ENCODE data around the gene ITPR2. TPM values are rescaled to one million over a fixed set of nuclear protein-coding genes. Genes with fewer than 3 reads are reported as not detected.

Gene ITPR2
- total RNA-seq, 1 experiment from 2014 or later = 16.5 TPM

- in situ Hi-C loops (cut with HindIII; ENCODE audit: low pct_unique_long_range_greater_than_20kb, low sequenced_read_pairs) = no loop called here
- no peak for DNase-seq (ENCODE audit: low read depth)
Measured at GRCh38 chr12:26830363-26830762, 2.6 kb downstream of the ITPR2 start.

DNA sequence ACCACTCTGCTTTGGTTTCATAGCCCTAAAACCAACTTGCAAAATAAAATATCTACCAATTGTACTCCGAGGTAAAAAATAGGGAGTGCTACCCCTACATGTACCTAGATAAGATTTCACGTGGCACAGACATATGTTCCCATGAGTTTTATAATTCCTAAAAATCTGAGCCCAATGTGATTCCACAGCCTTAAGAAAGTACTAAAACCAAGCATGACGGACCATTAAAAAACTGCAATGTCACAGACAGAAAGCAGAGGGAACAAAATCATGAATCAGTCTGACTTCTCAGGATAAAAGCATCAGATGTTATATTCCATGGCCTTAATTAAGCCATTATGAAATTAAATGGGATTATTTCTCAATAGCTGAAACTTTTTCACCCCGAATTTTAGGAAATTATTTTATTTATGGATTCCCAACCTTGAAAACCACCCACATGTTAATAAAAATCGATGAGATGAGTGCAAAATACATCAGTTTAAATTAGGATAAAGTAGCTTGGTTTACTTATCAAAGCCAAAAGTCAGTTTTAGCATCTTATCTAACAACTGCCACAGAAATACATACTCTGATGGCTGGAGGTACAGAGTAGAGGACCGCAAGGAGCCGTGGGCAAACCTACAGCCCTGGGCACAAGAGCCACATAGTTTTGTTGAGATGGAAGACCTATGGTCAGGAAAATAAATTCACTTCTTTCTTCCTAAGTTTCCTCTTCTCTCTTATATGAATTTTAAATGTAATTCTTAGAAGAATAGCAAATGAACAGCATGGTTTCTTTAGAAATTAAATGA lies 4.5 kb downstream of the ITPR2 start:
- in situ Hi-C loops (cut with HindIII; ENCODE audit: low pct_unique_long_range_greater_than_20kb, low sequenced_read_pairs) = no loop called here
- DNase-seq (ENCODE audit: low read depth) = no peak

GRCh38 chr12:26826437-26826836 lies 6.6 kb downstream of the ITPR2 start:
- in situ Hi-C loops (cut with HindIII; ENCODE audit: low pct_unique_long_range_greater_than_20kb, low sequenced_read_pairs) = no loop called here
- DNase-seq (ENCODE audit: low read depth) = no peak

DNA sequence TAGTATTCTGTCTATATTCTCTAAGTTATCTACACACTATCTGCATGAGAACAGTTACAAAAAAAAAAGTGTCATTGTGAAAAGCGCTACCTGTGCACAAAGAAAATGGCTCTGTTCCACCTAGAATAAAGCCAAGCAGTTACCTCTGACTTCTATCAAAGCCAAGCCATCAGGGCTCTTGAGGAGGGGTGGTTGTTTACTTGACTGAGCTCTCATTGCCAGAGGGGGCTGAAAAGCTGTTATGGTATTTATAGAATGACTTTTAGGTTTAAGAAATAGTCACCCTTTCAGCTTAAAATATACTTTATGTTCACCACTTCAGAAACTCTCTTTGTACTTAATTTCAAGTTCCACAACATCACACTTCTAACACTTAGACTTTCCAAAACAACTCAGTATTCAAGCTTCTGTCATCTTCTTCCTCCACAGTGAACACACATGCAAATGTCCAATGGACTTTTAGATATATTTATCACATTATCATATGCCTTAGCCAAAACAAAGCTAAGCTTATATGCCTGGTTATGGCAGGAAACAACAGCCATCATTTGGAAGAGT lies 7.5 kb downstream of the ITPR2 start:
- in situ Hi-C loops (cut with HindIII; ENCODE audit: low pct_unique_long_range_greater_than_20kb, low sequenced_read_pairs) = no loop called here
- no peak for DNase-seq (ENCODE audit: low read depth)

DNA sequence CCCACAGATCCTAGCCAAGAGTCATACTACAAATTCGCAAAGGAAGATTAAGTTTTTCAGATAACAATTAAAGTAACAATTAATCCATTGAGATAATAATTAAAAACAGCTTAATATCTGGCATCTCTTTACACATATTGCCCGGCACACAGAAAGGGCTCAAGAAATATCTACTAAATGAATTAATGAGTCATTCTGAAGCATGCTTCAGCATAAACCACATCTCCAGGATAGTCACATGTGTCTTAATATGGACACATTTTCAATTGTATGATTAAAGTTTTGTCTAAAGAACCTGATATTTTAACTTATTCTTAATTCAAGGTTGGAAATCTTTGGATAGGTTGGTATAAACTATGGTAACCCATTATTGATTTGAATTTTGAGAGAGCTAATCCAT lies 9.6 kb downstream of the ITPR2 start:
- DNase-seq (ENCODE audit: low read depth) = no peak
- in situ Hi-C loops (cut with HindIII; ENCODE audit: low pct_unique_long_range_greater_than_20kb, low sequenced_read_pairs) = no loop called here

GRCh38 chr12:26822026-26822425 lies 11.0 kb downstream of the ITPR2 start:
- DNase-seq (ENCODE audit: low read depth) = no peak
- in situ Hi-C loops (cut with HindIII; ENCODE audit: low pct_unique_long_range_greater_than_20kb, low sequenced_read_pairs) = no loop called here

GRCh38 chr12:26821212-26821701 lies 11.7 kb downstream of the ITPR2 start:
- in situ Hi-C loops (cut with HindIII; ENCODE audit: low pct_unique_long_range_greater_than_20kb, low sequenced_read_pairs) = no loop called here
- no peak for DNase-seq (ENCODE audit: low read depth)

- in situ Hi-C loops (cut with HindIII; ENCODE audit: low pct_unique_long_range_greater_than_20kb, low sequenced_read_pairs) = no loop called here
- DNase-seq (ENCODE audit: low read depth) = no peak
Measured at GRCh38 chr12:26818636-26819035, 14.4 kb downstream of the ITPR2 start.

DNA sequence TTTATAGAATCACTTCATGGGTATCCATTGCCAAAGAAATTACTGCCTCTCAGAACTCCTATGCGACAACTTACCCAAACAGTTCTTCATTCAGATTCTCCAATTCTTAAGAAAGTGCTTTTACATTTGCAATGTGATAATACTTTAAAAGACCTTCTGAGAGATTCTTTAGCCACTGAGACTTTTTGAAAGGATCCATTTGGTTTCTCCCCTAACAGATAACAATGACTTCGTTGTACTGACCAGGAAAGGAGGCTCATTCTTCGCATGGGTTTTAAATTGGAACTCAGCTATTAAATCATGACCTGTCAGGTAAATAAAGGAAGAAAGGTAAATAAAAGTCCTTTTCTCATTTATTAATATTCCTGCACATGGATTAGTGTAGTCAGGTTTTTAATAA lies 14.8 kb downstream of the ITPR2 start:
- no peak for DNase-seq (ENCODE audit: low read depth)
- in situ Hi-C loops (cut with HindIII; ENCODE audit: low pct_unique_long_range_greater_than_20kb, low sequenced_read_pairs) = no loop called here

DNA sequence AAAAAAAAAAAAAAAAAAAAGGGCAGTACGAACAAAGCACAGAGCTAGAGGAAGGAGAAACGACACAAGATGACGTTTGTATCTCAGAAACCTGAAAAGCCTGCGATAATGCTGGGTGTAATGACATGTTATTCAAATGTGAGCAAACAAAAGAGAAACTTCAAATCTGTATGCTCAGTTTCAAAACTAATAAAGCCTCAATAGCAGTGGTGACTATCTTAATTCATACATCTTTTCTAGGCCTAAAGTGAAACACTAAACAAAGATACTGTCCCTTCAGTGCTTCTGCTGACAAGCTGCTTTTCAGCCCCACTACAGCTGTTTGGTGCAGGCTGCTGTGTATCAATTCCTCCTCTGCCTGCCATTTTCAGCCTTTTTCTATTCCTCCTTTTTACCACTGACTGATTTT lies 15.8 kb downstream of the ITPR2 start:
- in situ Hi-C loops (cut with HindIII; ENCODE audit: low pct_unique_long_range_greater_than_20kb, low sequenced_read_pairs) = no loop called here
- DNase-seq (ENCODE audit: low read depth) = no peak

DNA sequence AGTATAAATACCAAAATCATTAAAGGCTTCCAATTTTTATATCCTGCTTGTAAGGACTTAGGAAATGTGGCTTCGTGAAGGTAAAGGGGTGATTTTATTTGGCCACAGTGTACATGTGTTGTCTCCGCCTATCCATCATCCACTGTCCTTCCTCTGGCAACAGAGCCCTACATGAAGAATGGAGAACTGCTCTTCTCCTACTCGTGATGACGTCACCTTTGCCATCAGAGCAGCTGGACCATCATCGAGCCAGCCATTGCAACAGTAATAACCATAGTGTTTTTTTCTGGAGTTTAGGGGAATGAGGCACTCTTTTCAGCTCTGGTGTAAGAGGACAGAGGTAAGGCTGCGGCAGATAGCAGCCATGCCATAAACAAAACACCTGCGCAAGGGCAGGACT lies 19.2 kb downstream of the ITPR2 start:
- DNase-seq (ENCODE audit: low read depth) = no peak
- in situ Hi-C loops (cut with HindIII; ENCODE audit: low pct_unique_long_range_greater_than_20kb, low sequenced_read_pairs) = no loop called here

DNA sequence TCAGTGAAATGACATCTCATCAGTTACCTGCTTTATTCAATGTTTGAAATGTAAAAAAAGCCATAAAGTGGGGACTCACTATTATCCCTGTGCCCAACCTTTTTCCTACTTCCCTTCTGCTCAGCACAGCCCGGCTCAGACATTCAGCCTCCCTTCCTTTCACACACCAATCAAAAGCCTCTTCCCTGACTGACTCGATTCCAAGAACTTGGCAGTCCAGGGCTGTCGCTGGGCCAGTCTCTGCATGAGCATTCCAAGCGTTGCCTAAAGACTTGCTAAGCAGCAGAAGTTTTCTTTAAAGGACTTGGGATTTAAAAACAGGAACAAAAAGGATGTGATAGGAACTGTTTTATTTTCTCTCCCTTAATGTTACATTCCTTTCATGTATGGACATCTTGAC lies 22.7 kb downstream of the ITPR2 start:
- DNase-seq (ENCODE audit: low read depth) = no peak
- in situ Hi-C loops (cut with HindIII; ENCODE audit: low pct_unique_long_range_greater_than_20kb, low sequenced_read_pairs) = no loop called here

DNA sequence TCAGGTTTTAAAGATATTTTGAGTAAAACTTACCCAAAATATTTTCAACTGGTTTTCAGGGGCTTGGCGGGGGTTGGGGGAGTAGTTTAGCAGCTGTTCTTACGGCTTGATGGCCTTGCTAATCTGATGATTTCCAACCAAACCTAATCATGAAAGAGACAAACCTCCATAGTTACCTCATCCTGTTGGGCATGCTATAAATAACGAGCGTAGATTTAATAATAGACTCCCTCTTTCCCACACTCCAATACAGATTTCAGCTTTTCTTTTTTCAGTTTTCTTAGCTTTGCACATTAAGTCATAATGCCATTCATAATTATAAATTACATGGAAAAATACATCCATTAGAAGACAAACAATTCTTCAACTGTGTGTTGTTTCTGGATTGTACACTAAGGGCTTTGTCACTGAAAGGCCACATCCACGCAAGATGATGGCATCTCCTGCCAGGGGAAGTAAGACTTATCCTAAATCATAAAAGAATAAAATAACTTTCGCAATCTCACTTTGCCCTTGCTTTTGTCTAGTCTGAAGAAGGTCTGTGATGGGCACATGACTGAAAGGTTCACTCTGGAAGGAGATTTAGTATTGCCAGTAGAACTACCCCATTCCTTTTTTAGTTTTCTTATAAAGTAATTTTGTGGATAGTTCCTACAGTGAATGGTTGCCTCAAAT lies 23.2 kb downstream of the ITPR2 start:
- DNase-seq (ENCODE audit: low read depth) = no peak
- in situ Hi-C loops (cut with HindIII; ENCODE audit: low pct_unique_long_range_greater_than_20kb, low sequenced_read_pairs) = no loop called here

- no peak for DNase-seq (ENCODE audit: low read depth)
- in situ Hi-C loops (cut with HindIII; ENCODE audit: low pct_unique_long_range_greater_than_20kb, low sequenced_read_pairs) = no loop called here
Measured at GRCh38 chr12:26808766-26809476, 24.1 kb downstream of the ITPR2 start.

DNA sequence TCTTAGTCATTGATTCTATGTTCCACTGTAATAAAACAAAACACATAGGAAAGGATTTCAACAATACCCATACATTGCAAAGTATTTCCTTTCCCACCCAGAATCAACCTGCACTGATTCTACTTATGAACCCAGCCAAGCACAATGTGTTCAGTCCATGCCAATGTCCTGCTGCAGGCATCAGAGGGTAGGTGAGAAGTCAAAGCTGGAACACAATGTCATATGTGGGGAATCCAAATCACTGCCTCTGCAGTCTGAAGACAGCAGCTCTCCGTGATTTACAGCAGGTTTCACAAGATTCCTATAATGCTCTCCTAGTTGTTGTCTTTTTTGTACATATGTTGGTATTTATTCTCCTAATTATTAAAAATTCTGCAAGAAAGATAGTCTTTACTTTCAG lies 25.7 kb downstream of the ITPR2 start:
- DNase-seq (ENCODE audit: low read depth) = no peak
- in situ Hi-C loops (cut with HindIII; ENCODE audit: low pct_unique_long_range_greater_than_20kb, low sequenced_read_pairs) = no loop called here

DNA sequence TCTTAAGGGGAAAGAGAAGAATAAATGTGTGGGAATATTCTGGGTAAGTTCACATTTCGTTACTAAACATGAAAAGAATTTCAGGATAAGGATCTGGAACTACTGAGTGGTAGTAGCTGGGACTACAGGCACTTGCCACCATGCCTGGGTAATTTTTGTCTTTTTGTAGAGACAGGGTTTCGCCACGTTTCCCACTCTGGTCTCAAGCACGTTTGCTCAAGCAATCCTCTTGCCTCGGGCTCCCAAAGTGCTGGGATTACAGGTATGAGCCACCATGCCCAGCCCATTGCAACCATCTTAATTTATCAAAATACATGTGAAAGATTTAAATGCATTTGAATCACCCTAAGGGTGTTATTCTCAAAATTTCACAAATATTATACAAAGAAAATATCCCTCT lies 26.4 kb downstream of the ITPR2 start:
- no peak for DNase-seq (ENCODE audit: low read depth)
- in situ Hi-C loops (cut with HindIII; ENCODE audit: low pct_unique_long_range_greater_than_20kb, low sequenced_read_pairs) = no loop called here

- no peak for DNase-seq (ENCODE audit: low read depth)
- in situ Hi-C loops (cut with HindIII; ENCODE audit: low pct_unique_long_range_greater_than_20kb, low sequenced_read_pairs) = no loop called here
Measured at GRCh38 chr12:26805401-26805971, 27.5 kb downstream of the ITPR2 start.

DNA sequence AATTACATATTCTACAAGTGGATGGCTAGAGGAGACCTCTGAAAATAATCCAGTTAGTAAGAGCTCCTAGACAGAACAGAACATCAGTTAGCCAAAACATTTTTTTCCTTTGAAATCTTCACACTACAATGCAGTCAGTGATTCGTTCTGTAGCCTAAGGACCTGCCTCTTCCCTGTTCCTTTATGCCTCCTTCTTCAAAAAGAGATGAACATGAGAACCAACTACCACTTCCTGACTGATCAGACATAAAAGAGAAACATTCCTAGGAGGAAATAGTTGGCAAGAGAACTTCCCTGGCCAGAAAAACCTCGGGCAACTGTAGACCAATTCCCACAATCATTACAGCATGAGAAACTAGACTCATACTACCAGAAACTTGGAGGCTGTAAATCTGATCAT lies 29.4 kb downstream of the ITPR2 start:
- in situ Hi-C loops (cut with HindIII; ENCODE audit: low pct_unique_long_range_greater_than_20kb, low sequenced_read_pairs) = no loop called here
- DNase-seq (ENCODE audit: low read depth) = no peak

- DNase-seq (ENCODE audit: low read depth) = no peak
- in situ Hi-C loops (cut with HindIII; ENCODE audit: low pct_unique_long_range_greater_than_20kb, low sequenced_read_pairs) = no loop called here
Measured at GRCh38 chr12:26801486-26801885, 31.5 kb downstream of the ITPR2 start.

Measured in Caki2 (cell line).